ENCODE data around the gene PAX8. TPM values are rescaled to one million over a fixed set of nuclear protein-coding genes. Genes with fewer than 3 reads are reported as not detected.
"Not testable (repeated sequence)": the region's sequence is repeated elsewhere in the genome, so short reads cannot be mapped to it uniquely, and the experiment has no call there.

Gene PAX8
- total and polyA plus RNA-seq, 2 experiments from 2014 or later = 0.16 TPM; not detected in 1

- Histone ChIP-seq H3K4me2 (no peak overlapping the region), H3K9me3 (ENCODE audit: low read depth) (no peaks in the 10 kb centered on the region), H3K4me1 (ENCODE audit: insufficient read depth) (peaks cover 15% of the 10 kb centered on the region), H3K4me3 (no peak overlapping the region), H3K27me3 (no peaks in the 10 kb centered on the region), H2AFZ (no peak overlapping the region), H3K36me3 (replicated peaks; ENCODE audit: insufficient read depth, low read depth) (no peaks in the 10 kb centered on the region), H4K20me1 (ENCODE audit: insufficient read depth, poor library complexity, severe bottlenecking) (no peaks in the 10 kb centered on the region), H3K27ac (no peak overlapping the region), H3K9me2 (replicated peaks; ENCODE audit: insufficient read depth) (no peaks in the 10 kb centered on the region), H3K79me2 (no peaks in the 10 kb centered on the region)
- TF ChIP-seq EZH2phosphoT487 (IDR thresholded peaks at IDR 0.05; ENCODE audit: low read depth, severe bottlenecking, unreplicated experiment) = no peak
- no peak for TF ChIP-seq CTCF (IDR thresholded peaks at IDR 0.05; ENCODE audit: poor library complexity)
- no peak for TF ChIP-seq EZH2 (IDR thresholded peaks at IDR 0.05; ENCODE audit: borderline replicate concordance)
- no peak for DNase-seq (ENCODE audit: low spot score)
- WGBS (ENCODE audit: low lambda C conversion rate, missing lambda C conversion rate) = 98% methylated on average over 24 of the region's 38 CpGs
Measured at GRCh38 chr2:113236367-113237159, 42.2 kb downstream of the PAX8 start.

GRCh38 chr2:113235347-113236226 is 43.1 kb downstream of the PAX8 start:
- not testable (repeated sequence) for H3K4me2 ChIP-seq; H3K4me3 ChIP-seq; H3K79me2 ChIP-seq; H3K36me3 ChIP-seq (replicated peaks; ENCODE audit: insufficient read depth, low read depth); H2AFZ ChIP-seq; H3K27me3 ChIP-seq; H3K9me3 ChIP-seq (ENCODE audit: low read depth); H4K20me1 ChIP-seq (ENCODE audit: insufficient read depth, poor library complexity, severe bottlenecking); H3K27ac ChIP-seq; H3K9me2 ChIP-seq (replicated peaks; ENCODE audit: insufficient read depth); DNase-seq (ENCODE audit: low spot score)
- peaks cover 12% of the 10 kb centered on the region for H3K4me1 ChIP-seq (ENCODE audit: insufficient read depth)
- over 99% methylated on average over 23 of the region's 74 CpGs for WGBS (ENCODE audit: low lambda C conversion rate, missing lambda C conversion rate)

GRCh38 chr2:113234721-113235346 is 43.9 kb downstream of the PAX8 start:
- H3K4me3 ChIP-seq = no peak overlapping the region
- H3K4me1 ChIP-seq (ENCODE audit: insufficient read depth) = peaks cover 5% of the 10 kb centered on the region
- H4K20me1 ChIP-seq (ENCODE audit: insufficient read depth, poor library complexity, severe bottlenecking) = no peaks in the 10 kb centered on the region
- no peak for TF ChIP-seq EZH2phosphoT487 (IDR thresholded peaks at IDR 0.05; ENCODE audit: low read depth, severe bottlenecking, unreplicated experiment)
- no peak for TF ChIP-seq EZH2 (IDR thresholded peaks at IDR 0.05; ENCODE audit: borderline replicate concordance)
- no peak for TF ChIP-seq CTCF (IDR thresholded peaks at IDR 0.05; ENCODE audit: poor library complexity)
- WGBS (ENCODE audit: low lambda C conversion rate, missing lambda C conversion rate) = 96% methylated on average over 14 of the region's 16 CpGs
- H3K9me3 ChIP-seq (ENCODE audit: low read depth) = no peaks in the 10 kb centered on the region
- no peak overlapping the region for H3K27ac ChIP-seq
- H3K4me2 ChIP-seq = no peak overlapping the region
- no peaks in the 10 kb centered on the region for H3K79me2 ChIP-seq
- DNase-seq (ENCODE audit: low spot score) = no peak
- H2AFZ ChIP-seq = no peak overlapping the region
- no peaks in the 10 kb centered on the region for H3K27me3 ChIP-seq
- no peaks in the 10 kb centered on the region for H3K36me3 ChIP-seq (replicated peaks; ENCODE audit: insufficient read depth, low read depth)
- H3K9me2 ChIP-seq (replicated peaks; ENCODE audit: insufficient read depth) = no peaks in the 10 kb centered on the region

Measured in hepatocyte (in vitro differentiated cells).